T-cell (primary cell): Measurements from ENCODE around the gene ZNF605. TPM values are rescaled to one million over a fixed set of nuclear protein-coding genes. Genes with fewer than 3 reads are reported as not detected.
"Not testable (repeated sequence)": the region's sequence is repeated elsewhere in the genome, so short reads cannot be mapped to it uniquely, and the experiment has no call there.

ENCODE experiments used
- ATAC-seq, 4 experiments: fragments of 200-7000 bp in 3 of 4; fragments of 150-1000 bp in 1 of 4; cut with Tn5 transposase; replicated peaks in 1 of 4; 1 replicate in 3 of 4; 2 replicates in 1 of 4; pipeline ENCODE4 v1.10.0; 2021; ENCODE audit warnings: moderate library complexity in 3 of 4, mild to moderate bottlenecking in 2 of 4, moderate number of reproducible peaks in 1 of 4
- CTCF ChIA-PET, 2 donors: fragments of 300-600 bp; sonication (Branson Sonifier 250); formaldehyde crosslinking; loops; one replicate each; lab custom pipeline; 2022; ENCODE audit warnings: antibody characterized with exemption in 2 of 2; lab: Charles Lee
- POLR2A ChIA-PET, 2 donors: fragments of 300-600 bp; sonication (Branson Sonifier 250); formaldehyde crosslinking; loops; one replicate each; lab custom pipeline; 2022; ENCODE audit warnings: antibody characterized with exemption in 2 of 2; lab: Charles Lee
- DNase-seq, 35 experiments: peaks; one replicate each; pipeline versions ENCODE4 v3.0.0 to v3.0.0-alpha.2; 2013 to 2023
- H3K27ac ChIP-seq: one replicate; pipeline ENCODE4 v1.5.1; 2013; ENCODE audit warnings: low read length
- H3K27me3 ChIP-seq, 2 experiments: replicated peaks in 1 of 2; 1 replicate in 1 of 2; 2 replicates in 1 of 2; pipeline versions ENCODE4 v1.6.1 to v1.7.0; 2013; ENCODE audit warnings: low read length in 1 of 2, mixed read lengths in 1 of 2; ENCODE audit not compliant: control insufficient read depth in 2 of 2, insufficient read depth in 2 of 2; ENCODE audit errors: extremely low read depth in 1 of 2
- H3K36me3 ChIP-seq, 2 donors: 1 replicate in 1 of 2; 2 replicates in 1 of 2; pipeline versions ENCODE4 v1.6.1 to v1.7.0; 2013; ENCODE audit warnings: low read length in 1 of 2; ENCODE audit not compliant: control insufficient read depth in 2 of 2, insufficient read depth in 1 of 2; ENCODE audit errors: extremely low read depth in 1 of 2
- H3K4me1 ChIP-seq, 2 experiments: 1 replicate in 1 of 2; 2 replicates in 1 of 2; pipeline versions ENCODE4 v1.6.1 to v1.7.0; 2013; ENCODE audit warnings: low read length in 2 of 2, mixed read lengths in 1 of 2; ENCODE audit not compliant: insufficient read depth in 2 of 2, control insufficient read depth in 1 of 2; ENCODE audit errors: extremely low read depth in 1 of 2
- H3K4me3 ChIP-seq, 2 donors: 1 replicate in 1 of 2; 2 replicates in 1 of 2; pipeline versions ENCODE4 v1.5.1 to v1.7.0; 2013; ENCODE audit warnings: mild to moderate bottlenecking in 2 of 2, low read length in 1 of 2, moderate library complexity in 1 of 2; ENCODE audit not compliant: control insufficient read depth in 1 of 2; ENCODE audit errors: extremely low read depth in 1 of 2
- H3K9me3 ChIP-seq: 2 replicates; pipeline ENCODE4 v1.7.0; 2013
- H3K27ac Mint-ChIP-seq, 2 donors: one replicate each; pipeline ENCODE4 v1.8.0; 2020 to 2021; ENCODE audit warnings: mild to moderate bottlenecking in 2 of 2, mixed read lengths in 2 of 2
- H3K27me3 Mint-ChIP-seq, 2 donors: one replicate each; pipeline ENCODE4 v1.8.0; 2021 to 2022; ENCODE audit warnings: mixed read lengths in 2 of 2
- H3K36me3 Mint-ChIP-seq: one replicate; pipeline ENCODE4 v1.8.0; 2021; ENCODE audit warnings: mixed read lengths
- H3K4me1 Mint-ChIP-seq, 3 donors: one replicate each; pipeline ENCODE4 v1.8.0; 2020 to 2022; ENCODE audit warnings: mixed read lengths in 3 of 3, mild to moderate bottlenecking in 1 of 3
- H3K4me3 Mint-ChIP-seq, 3 donors: one replicate each; pipeline ENCODE4 v1.8.0; 2020 to 2022; ENCODE audit warnings: mild to moderate bottlenecking in 3 of 3, mixed read lengths in 3 of 3, moderate library complexity in 3 of 3
- H3K9me3 Mint-ChIP-seq, 3 donors: one replicate each; pipeline ENCODE4 v1.8.0; 2020 to 2022; ENCODE audit warnings: mixed read lengths in 3 of 3
- WGBS: methylation state at CpG from one replicate; pipeline ENCODE4 v1.1.5; 2013; ENCODE audit warnings: missing lambda C conversion rate; ENCODE audit not compliant: insufficient coverage; 5-methylcytosine and 5-hydroxymethylcytosine counted together
- total RNA-seq, 35 experiments: library from RNA in 6 of 35; stranded (reverse) in 6 of 35; fragments of 120-200 nt in 1 of 35; gene quantifications; one replicate each; pipeline versions ENCODE4 v1.2.1 to v1.2.4 and lab custom pipeline; 2013 to 2026

The ZNF605 gene
- total RNA-seq, 5 donors from 2014 or later (not counting 1 experiment from before 2014, with no cell fraction given): 5.1 to 13.1 (median 12.1) TPM

- H3K4me1 ChIP-seq: peaks cover 2 to 6% of the 10 kb centered on the region in 2 experiments
- no peak overlapping the region for H3K4me3 ChIP-seq
- H3K27me3 Mint-ChIP-seq: no peaks in the 10 kb centered on the region
- POLR2A ChIA-PET: interaction anchor here in 1 of 2 donors (0.6 kb wide), 1 partner anchor 17 kb away, joined by 3 read pairs; no protein-coding TSS in a partner anchor
- H3K27me3 ChIP-seq: no peaks in the 10 kb centered on the region
- peaks cover 26 to 42% (median 40%) of the 10 kb centered on the region in 3 donors for H3K4me1 Mint-ChIP-seq
- no peaks in the 10 kb centered on the region for H3K9me3 Mint-ChIP-seq
- H3K36me3 Mint-ChIP-seq: peaks cover 26% of the 10 kb centered on the region
- H3K4me3 Mint-ChIP-seq: no peak overlapping the region
- H3K36me3 ChIP-seq: peaks cover 7 to 14% of the 10 kb centered on the region in 2 donors
- no peak for DNase-seq
- 97% methylated on average over 6 of the region's 7 CpGs for WGBS
- H3K27ac Mint-ChIP-seq: no peak overlapping the region
- no peak for ATAC-seq
- no peak overlapping the region for H3K27ac ChIP-seq
- H3K9me3 ChIP-seq: no peaks in the 10 kb centered on the region
- CTCF ChIA-PET: interaction anchor here (0.6 to 0.7 kb wide), 2 partner anchors 48 to 127 kb away, joined by 3 read pairs; no protein-coding TSS in a partner anchor
Observed at GRCh38 chr12:132881818-132882217, 74.3 kb downstream of the ZNF605 start.

GRCh38 chr12:132874620-132875019 lies 81.5 kb downstream of the ZNF605 start:
- H3K27ac ChIP-seq, H3K4me3 Mint-ChIP-seq, H3K27ac Mint-ChIP-seq, POLR2A ChIA-PET, CTCF ChIA-PET, H3K27me3 ChIP-seq, H3K27me3 Mint-ChIP-seq, H3K9me3 ChIP-seq, DNase-seq, H3K4me3 ChIP-seq, ATAC-seq, H3K9me3 Mint-ChIP-seq: not testable (repeated sequence)
- Histone ChIP-seq H3K36me3 (peaks cover 7 to 59% of the 10 kb centered on the region in 2 donors), H3K4me1 (peaks cover 11 to 26% of the 10 kb centered on the region in 2 experiments)
- 98% methylated on average over 21 of the region's 21 CpGs for WGBS
- Mint-ChIP-seq H3K4me1 (peaks cover 14 to 24% (median 22%) of the 10 kb centered on the region in 3 donors), H3K36me3 (peaks cover 40% of the 10 kb centered on the region)

- H3K4me3 ChIP-seq: no peak overlapping the region
- Mint-ChIP-seq H3K36me3 (peaks cover 44% of the 10 kb centered on the region), H3K27me3 (no peaks in the 10 kb centered on the region), H3K27ac (peak overlapping the region; percentile 90 to 93), H3K9me3 (no peaks in the 10 kb centered on the region), H3K4me3 (peak overlapping the region in 1 of 3 donors; percentile 75), H3K4me1 (peaks cover 14 to 22% (median 22%) of the 10 kb centered on the region in 3 donors)
- H3K4me1 ChIP-seq: peaks cover 11 to 26% of the 10 kb centered on the region in 2 experiments
- over 99% methylated on average over 11 of the region's 11 CpGs for WGBS
- CTCF ChIA-PET: no interaction called here
- ATAC-seq (no peak), DNase-seq (no peak)
- H3K27me3 ChIP-seq: no peaks in the 10 kb centered on the region
- H3K9me3 ChIP-seq: no peaks in the 10 kb centered on the region
- POLR2A ChIA-PET: no interaction called here
- peak overlapping the region; percentile 15 for H3K27ac ChIP-seq
- peaks cover 11 to 63% of the 10 kb centered on the region in 2 donors for H3K36me3 ChIP-seq
Observed at GRCh38 chr12:132874175-132874574, 81.9 kb downstream of the ZNF605 start.

- POLR2A ChIA-PET: interaction anchor here in 1 of 2 donors (0.6 kb wide), 1 partner anchor 14 kb away, joined by 3 read pairs; the partner anchor contains the start of gene CHFR
- Mint-ChIP-seq H3K4me3 (peak overlapping the region; percentile 13 to 75 (median 13)), H3K9me3 (no peaks in the 10 kb centered on the region), H3K4me1 (peaks cover 14 to 22% (median 22%) of the 10 kb centered on the region in 3 donors), H3K27me3 (no peaks in the 10 kb centered on the region), H3K36me3 (peaks cover 45% of the 10 kb centered on the region), H3K27ac (peak overlapping the region; percentile 90 to 93)
- peaks cover 11 to 64% of the 10 kb centered on the region in 2 donors for H3K36me3 ChIP-seq
- no peaks in the 10 kb centered on the region for H3K27me3 ChIP-seq
- 80% methylated on average over 9 of the region's 10 CpGs for WGBS
- H3K4me1 ChIP-seq: peaks cover 11 to 26% of the 10 kb centered on the region in 2 experiments
- CTCF ChIA-PET: interaction anchor here (0.5 to 0.6 kb wide), 2 partner anchors 127 to 820 kb away, joined by 3 read pairs; no protein-coding TSS in a partner anchor
- H3K9me3 ChIP-seq: no peaks in the 10 kb centered on the region
- peak overlapping the region; percentile 15 for H3K27ac ChIP-seq
- ATAC-seq (no peak), DNase-seq (no peak)
- no peak overlapping the region for H3K4me3 ChIP-seq
Observed at GRCh38 chr12:132873724-132874123, 82.4 kb downstream of the ZNF605 start.

GRCh38 chr12:132872975-132873421 lies 83.1 kb downstream of the ZNF605 start:
- ChIA-PET POLR2A (interaction anchor here in 1 of 2 donors (0.6 kb wide), 1 partner anchor 15 kb away, joined by 3 read pairs; the partner anchor contains the start of gene CHFR), CTCF (interaction anchor here in 1 of 2 donors (0.5 kb wide), 1 partner anchor 819 kb away, joined by 3 read pairs; no protein-coding TSS in a partner anchor)
- Histone ChIP-seq H3K27me3 (no peaks in the 10 kb centered on the region), H3K36me3 (peaks cover 11 to 66% of the 10 kb centered on the region in 2 donors), H3K9me3 (no peaks in the 10 kb centered on the region), H3K4me1 (peaks cover 11 to 26% of the 10 kb centered on the region in 2 experiments), H3K4me3 (no peak overlapping the region), H3K27ac (peak overlapping the region; percentile 26)
- 44% methylated on average over 8 of the region's 12 CpGs for WGBS
- no peaks in the 10 kb centered on the region for H3K27me3 Mint-ChIP-seq
- DNase-seq: peak in 20 of 35 experiments; percentile 3 to 45 (median 16)
- peak overlapping the region; percentile 90 to 92 for H3K27ac Mint-ChIP-seq
- H3K36me3 Mint-ChIP-seq: peaks cover 46% of the 10 kb centered on the region
- H3K4me1 Mint-ChIP-seq: peaks cover 17 to 24% (median 23%) of the 10 kb centered on the region in 3 donors
- peak overlapping the region; percentile 40 to 75 (median 47) for H3K4me3 Mint-ChIP-seq
- H3K9me3 Mint-ChIP-seq: no peaks in the 10 kb centered on the region
- peak; percentile 81 to 90 (median 84) for ATAC-seq

GRCh38 chr12:132872073-132872855 lies 83.8 kb downstream of the ZNF605 start:
- Mint-ChIP-seq H3K4me3 (peak overlapping the region; percentile 40 to 75 (median 47)), H3K36me3 (peaks cover 50% of the 10 kb centered on the region)
- ATAC-seq: peak; percentile 10 to 58 (median 21)

More at GRCh38 chr12:132872073-132872855, 83.8 kb downstream of the ZNF605 start:
- Mint-ChIP-seq H3K27ac (peak overlapping the region; percentile 90 to 92), H3K27me3 (no peaks in the 10 kb centered on the region), H3K4me1 (peaks cover 24 to 31% (median 28%) of the 10 kb centered on the region in 3 donors), H3K9me3 (no peaks in the 10 kb centered on the region)
- Histone ChIP-seq H3K4me3 (no peak overlapping the region), H3K27me3 (no peaks in the 10 kb centered on the region), H3K4me1 (peaks cover 17 to 30% of the 10 kb centered on the region in 2 experiments), H3K9me3 (no peaks in the 10 kb centered on the region), H3K36me3 (peaks cover 11 to 69% of the 10 kb centered on the region in 2 donors), H3K27ac (peak overlapping the region; percentile 26)
- POLR2A ChIA-PET: no interaction called here
- WGBS: 81% methylated on average over 9 of the region's 21 CpGs
- peak in 4 of 35 experiments; percentile 7 to 20 (median 10) for DNase-seq
- CTCF ChIA-PET: no interaction called here
